MG63 (cell line): ENCODE measurements around the gene CEP170. TPM values are rescaled to one million over a fixed set of nuclear protein-coding genes. Genes with fewer than 3 reads are reported as not detected.

ENCODE experiments used
- DNase-seq: peaks from one replicate; pipeline ENCODE4 v3.0.0-alpha.2; 2020
- H3K27me3 ChIP-seq: fragments of 250-450 bp; sonication (Bioruptor Pico); 2 replicates; pipeline ENCODE4 v1.5.1; 2020; ENCODE audit warnings: mild to moderate bottlenecking, moderate library complexity
- H3K36me3 ChIP-seq: fragments of 250-450 bp; sonication (Bioruptor Pico); 2 replicates; pipeline ENCODE4 v1.5.1; 2020; ENCODE audit warnings: mild to moderate bottlenecking, moderate library complexity
- H3K4me3 ChIP-seq: fragments of 250-450 bp; sonication (Bioruptor Pico); 2 replicates; pipeline ENCODE4 v1.5.1; 2020; ENCODE audit warnings: mild to moderate bottlenecking, moderate library complexity
- H3K9me3 ChIP-seq: fragments of 250-450 bp; sonication (Bioruptor Pico); 2 replicates; pipeline ENCODE4 v1.5.1; 2020; ENCODE audit warnings: mild to moderate bottlenecking, moderate library complexity
- total RNA-seq: library from RNA; depleted of rRNA; stranded (reverse); fragments of >200 nt; shearing (Covaris generic); gene quantifications from 2 replicates; pipeline ENCODE4 v1.2.3, GENCODE V29; 2014; ENCODE audit warnings: low replicate concordance

The CEP170 gene
- total RNA-seq, 1 experiment from 2014 or later: 31.9 TPM

DNA sequence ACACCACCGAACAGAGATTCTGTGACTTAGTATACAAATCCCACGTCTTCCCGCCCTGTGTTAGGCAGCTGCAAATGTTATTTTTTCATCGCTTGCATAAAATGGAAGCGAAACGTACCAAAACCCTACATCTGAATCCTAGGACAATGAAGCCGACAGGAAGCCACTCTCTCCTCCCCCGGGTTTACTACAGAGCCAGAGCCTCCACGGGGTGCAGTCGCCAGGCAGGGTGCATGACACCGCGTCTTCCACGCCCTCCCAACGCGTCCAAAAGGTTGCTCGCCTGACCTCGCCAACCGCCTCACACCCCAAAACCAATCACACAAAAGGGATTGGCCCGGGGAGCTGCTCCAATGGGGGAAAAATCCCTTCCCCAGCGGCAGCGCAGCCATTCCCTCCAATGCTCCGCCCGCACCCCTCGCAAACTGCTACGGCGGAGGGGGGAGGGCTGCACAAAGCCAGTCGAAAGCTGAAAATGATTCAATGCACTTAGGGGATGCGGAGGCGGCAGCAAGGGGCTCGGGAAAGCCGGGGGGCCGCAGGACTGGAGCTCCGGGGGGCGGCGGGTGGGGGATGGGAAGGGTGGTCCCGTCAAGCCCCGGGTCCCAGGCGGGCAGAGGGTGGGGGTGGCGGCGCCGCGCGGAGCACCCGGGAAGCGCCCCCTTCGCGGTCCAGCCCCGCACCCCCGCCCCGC is 701 bp downstream of the CEP170 start:
- peak; percentile 93 for DNase-seq
- Histone ChIP-seq H3K9me3 (no peaks in the 10 kb centered on the region), H3K4me3 (peak overlapping the region; percentile 93)

DNA sequence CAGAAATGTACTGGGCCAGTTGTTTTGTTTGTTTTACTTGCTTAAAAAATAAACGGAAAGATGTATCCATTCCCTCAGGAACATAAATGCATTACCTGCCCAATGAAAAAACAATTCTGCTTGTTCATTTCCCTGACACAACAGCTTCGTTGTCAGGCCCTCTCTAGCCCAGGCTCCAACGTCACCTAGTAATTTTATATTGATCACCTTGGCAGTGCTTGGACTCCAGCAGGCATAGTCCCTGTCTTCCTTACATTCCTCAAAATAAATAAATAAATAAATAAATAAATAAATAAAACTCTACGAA is 1.2 kb downstream of the CEP170 start:
- Histone ChIP-seq H3K36me3 (no peaks in the 10 kb centered on the region; the same call in 1 of the 2 replicates), H3K4me3 (peak overlapping the region; percentile 93), H3K9me3 (no peaks in the 10 kb centered on the region), H3K27me3 (no peaks in the 10 kb centered on the region)
- DNase-seq: no peak

More for the DNA sequence above, 701 bp downstream of the CEP170 start:
- Histone ChIP-seq H3K36me3 (no peaks in the 10 kb centered on the region), H3K27me3 (no peaks in the 10 kb centered on the region)

DNA sequence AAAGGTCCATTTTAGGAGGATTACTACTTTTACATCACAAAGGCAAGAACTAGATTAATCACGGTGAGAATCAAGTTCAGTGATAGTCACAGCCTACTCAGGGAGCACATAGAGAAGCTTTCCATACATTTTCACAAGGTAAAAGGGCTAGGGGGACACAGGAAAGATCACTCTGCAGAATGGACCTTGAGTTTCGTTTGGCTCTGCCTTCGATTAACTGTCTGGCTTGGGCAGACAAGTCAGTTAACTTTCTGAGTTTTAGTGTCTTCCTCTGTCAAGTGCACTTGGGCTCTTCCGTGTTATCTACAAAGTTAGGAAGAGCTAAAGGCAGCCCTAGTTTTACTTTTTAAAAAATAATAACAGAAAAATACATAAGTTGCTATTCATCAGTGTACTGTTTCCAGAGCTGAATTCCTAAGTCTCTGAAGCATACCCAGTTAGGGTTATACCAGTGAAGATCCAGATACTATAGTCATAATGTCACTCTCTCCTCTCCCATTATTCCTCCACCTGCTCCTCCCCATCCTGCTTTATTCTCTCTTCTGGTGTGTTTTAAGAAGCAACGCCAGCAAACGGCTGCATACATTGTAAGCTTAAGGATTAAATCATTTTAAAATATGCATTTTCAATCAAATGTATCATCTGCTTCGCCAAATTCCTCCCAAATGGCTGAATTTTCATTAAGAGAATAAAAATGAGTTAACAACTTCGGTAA is 1.7 kb downstream of the CEP170 start:
- Histone ChIP-seq H3K9me3 (no peaks in the 10 kb centered on the region), H3K27me3 (no peaks in the 10 kb centered on the region), H3K4me3 (peak overlapping the region; percentile 93), H3K36me3 (no peaks in the 10 kb centered on the region; the same call in 1 of the 2 replicates)
- DNase-seq: no peak

DNA sequence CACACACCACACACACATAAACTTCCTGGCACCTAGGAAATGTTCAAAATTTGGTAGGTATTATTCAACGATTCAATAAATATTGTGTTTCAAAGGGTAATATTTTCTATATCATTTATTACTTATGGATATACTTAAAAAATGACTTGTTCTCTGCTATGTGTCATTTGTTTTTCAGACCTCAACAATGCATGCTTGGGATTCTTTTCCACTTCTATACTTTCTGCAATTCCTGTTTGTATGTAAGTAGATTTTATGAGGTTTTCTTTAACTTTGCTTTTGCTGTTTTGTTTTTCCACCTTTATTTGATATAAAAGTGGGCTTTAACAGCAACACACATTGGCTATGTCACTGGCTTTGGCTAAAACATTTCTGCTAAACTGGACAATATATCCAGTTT is 3.5 kb downstream of the CEP170 start:
- Histone ChIP-seq H3K4me3 (no peak overlapping the region), H3K36me3 (no peaks in the 10 kb centered on the region; the same call in 1 of the 2 replicates), H3K9me3 (no peaks in the 10 kb centered on the region; the same call in 1 of the 2 replicates), H3K27me3 (no peaks in the 10 kb centered on the region)
- DNase-seq: no peak

GRCh38 chr1:243250102-243250501 is 5.0 kb downstream of the CEP170 start:
- Histone ChIP-seq H3K27me3 (no peaks in the 10 kb centered on the region), H3K36me3 (no peaks in the 10 kb centered on the region; the same call in none of the 2 replicates), H3K4me3 (no peak overlapping the region), H3K9me3 (no peaks in the 10 kb centered on the region; the same call in 1 of the 2 replicates)
- no peak for DNase-seq

DNA sequence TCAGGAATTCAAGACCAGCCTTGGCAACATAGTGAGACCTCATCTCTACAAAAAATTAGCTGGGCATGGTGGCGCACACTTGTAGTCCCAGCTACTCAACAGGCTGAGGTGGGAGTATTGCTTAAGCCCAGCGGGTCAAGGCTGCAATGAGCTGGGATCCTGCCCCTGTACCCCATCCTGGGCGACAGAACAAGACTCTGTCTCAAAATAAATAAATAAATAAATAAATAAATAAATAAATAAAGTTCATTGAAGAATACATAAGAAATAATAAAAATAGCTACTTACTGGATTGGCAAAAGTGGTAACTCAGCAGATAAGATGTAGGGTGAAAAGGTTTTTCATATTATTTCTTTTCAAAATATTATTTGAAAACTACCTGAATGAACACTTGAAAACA is 5.9 kb downstream of the CEP170 start:
- H3K27me3 ChIP-seq: no peaks in the 10 kb centered on the region
- peaks cover 7% of the 10 kb centered on the region for H3K36me3 ChIP-seq
- H3K4me3 ChIP-seq: no peak overlapping the region
- DNase-seq: no peak
- H3K9me3 ChIP-seq: no peaks in the 10 kb centered on the region; the same call in 1 of the 2 replicates

DNA sequence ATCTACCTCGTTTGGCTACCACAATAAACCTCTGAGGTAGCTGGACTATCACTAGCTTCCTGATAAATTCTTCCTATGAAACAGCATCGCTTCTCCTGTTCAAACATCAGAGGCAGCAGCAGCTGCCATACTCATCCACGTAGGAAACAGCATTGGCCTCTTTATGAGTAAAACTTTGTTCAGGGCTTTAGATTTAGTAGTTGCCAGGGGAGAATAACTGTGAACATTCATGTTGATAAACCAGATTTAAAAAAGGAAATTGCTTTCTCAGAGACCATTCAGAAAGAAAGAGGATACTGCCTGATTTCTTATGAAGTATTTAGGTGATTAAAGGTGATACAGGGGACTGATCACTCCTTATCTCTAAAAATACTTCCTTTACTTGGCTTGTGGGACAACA is 7.2 kb downstream of the CEP170 start:
- Histone ChIP-seq H3K27me3 (no peaks in the 10 kb centered on the region), H3K4me3 (no peak overlapping the region), H3K9me3 (no peaks in the 10 kb centered on the region; the same call in 1 of the 2 replicates), H3K36me3 (peaks cover 15% of the 10 kb centered on the region)
- DNase-seq: no peak

GRCh38 chr1:243246916-243247315 is 8.2 kb downstream of the CEP170 start:
- Histone ChIP-seq H3K9me3 (no peaks in the 10 kb centered on the region; the same call in 1 of the 2 replicates), H3K36me3 (peaks cover 15% of the 10 kb centered on the region), H3K27me3 (no peaks in the 10 kb centered on the region), H3K4me3 (no peak overlapping the region)
- no peak for DNase-seq

- Histone ChIP-seq H3K4me3 (no peak overlapping the region), H3K27me3 (no peaks in the 10 kb centered on the region), H3K9me3 (no peaks in the 10 kb centered on the region; the same call in 1 of the 2 replicates), H3K36me3 (peaks cover 22% of the 10 kb centered on the region)
- no peak for DNase-seq
Measured at GRCh38 chr1:243244432-243244841, 10.6 kb downstream of the CEP170 start.

- Histone ChIP-seq H3K36me3 (peaks cover 41% of the 10 kb centered on the region), H3K9me3 (peaks cover 8% of the 10 kb centered on the region), H3K4me3 (no peak overlapping the region), H3K27me3 (no peaks in the 10 kb centered on the region)
- DNase-seq: no peak
Measured at GRCh38 chr1:243236604-243237252, 18.4 kb downstream of the CEP170 start.

DNA sequence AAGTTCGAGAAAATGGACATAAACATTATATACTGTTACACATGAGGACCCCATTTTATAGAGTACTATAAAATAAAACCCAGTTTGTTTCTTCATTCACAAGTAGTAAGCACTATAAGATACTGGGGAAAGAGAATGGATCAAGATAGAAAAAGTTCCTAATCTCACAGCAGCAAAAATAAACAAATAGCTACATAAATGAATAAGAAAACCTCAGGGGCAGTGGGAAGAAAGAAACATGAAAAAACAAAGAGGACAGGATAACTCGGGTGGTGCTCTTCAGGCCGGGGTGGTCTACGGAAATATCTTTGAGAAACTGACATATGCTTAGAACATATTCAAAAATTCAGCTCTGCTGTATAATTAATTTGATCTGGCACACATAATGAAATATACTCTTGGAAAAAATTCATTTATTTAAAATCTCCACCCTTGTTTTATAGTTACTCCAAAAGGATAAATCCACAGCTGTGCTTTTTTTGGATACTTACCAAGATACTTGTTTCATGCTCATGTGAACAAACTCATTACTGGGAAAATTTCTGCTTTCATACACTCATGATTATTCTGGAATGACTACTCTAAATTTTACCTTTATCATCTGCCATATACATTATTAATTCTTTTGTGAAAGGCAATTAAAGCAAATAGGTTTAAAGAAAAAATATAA is 20.0 kb downstream of the CEP170 start:
- Histone ChIP-seq H3K4me3 (no peak overlapping the region), H3K36me3 (peaks cover 41% of the 10 kb centered on the region), H3K27me3 (no peaks in the 10 kb centered on the region), H3K9me3 (peaks cover 22% of the 10 kb centered on the region)
- DNase-seq: no peak

- H3K4me3 ChIP-seq: no peak overlapping the region
- peak; percentile 23 for DNase-seq
- H3K9me3 ChIP-seq: peaks cover 29% of the 10 kb centered on the region
- H3K27me3 ChIP-seq: no peaks in the 10 kb centered on the region
- peaks cover 51% of the 10 kb centered on the region for H3K36me3 ChIP-seq
Measured at GRCh38 chr1:243233908-243234307, 21.2 kb downstream of the CEP170 start.

GRCh38 chr1:243230914-243231313 is 24.2 kb downstream of the CEP170 start:
- peaks cover 51% of the 10 kb centered on the region for H3K36me3 ChIP-seq
- H3K9me3 ChIP-seq: peaks cover 37% of the 10 kb centered on the region
- H3K27me3 ChIP-seq: no peaks in the 10 kb centered on the region
- H3K4me3 ChIP-seq: no peak overlapping the region
- no peak for DNase-seq

DNA sequence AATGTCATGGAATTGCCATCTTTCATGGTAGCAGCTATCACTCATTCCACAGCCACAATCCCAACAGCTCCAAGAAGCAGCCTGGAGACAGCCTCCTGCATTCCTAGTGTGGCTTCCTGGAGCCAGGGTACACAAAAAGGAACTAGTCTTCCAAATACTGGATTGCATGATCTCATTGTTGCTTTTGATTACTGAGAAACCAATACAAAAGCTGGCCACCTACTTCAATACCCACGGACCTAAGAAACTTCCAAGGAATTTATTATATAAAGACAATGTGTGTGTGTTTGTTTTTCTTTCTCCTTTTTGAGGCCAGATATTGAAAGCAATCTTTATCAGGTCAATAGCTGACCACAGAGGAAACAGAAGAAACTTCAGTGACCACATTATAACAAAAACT is 25.6 kb downstream of the CEP170 start:
- Histone ChIP-seq H3K36me3 (peaks cover 58% of the 10 kb centered on the region), H3K27me3 (no peaks in the 10 kb centered on the region), H3K9me3 (peaks cover 37% of the 10 kb centered on the region), H3K4me3 (no peak overlapping the region)
- DNase-seq: no peak

DNA sequence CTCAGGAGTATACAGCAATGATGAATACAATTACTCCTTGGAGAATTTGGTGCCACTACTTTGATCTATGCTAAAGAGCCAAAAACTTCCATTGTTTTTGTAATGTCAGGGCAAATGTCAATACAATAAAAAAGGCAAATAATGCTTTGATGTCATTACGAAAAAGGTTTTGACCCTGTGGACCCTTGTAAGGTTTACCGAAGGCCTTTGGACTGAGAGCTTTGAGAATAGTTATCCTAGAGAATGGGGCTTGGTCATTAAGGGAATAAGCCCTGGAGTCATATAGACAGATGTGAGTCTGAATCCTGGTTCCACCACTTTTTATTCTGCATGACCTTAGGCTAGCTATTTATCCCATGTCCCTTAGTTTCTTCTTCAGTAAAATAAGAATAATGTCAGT is 27.5 kb downstream of the CEP170 start:
- peaks cover 65% of the 10 kb centered on the region for H3K36me3 ChIP-seq
- no peaks in the 10 kb centered on the region for H3K27me3 ChIP-seq

DNA sequence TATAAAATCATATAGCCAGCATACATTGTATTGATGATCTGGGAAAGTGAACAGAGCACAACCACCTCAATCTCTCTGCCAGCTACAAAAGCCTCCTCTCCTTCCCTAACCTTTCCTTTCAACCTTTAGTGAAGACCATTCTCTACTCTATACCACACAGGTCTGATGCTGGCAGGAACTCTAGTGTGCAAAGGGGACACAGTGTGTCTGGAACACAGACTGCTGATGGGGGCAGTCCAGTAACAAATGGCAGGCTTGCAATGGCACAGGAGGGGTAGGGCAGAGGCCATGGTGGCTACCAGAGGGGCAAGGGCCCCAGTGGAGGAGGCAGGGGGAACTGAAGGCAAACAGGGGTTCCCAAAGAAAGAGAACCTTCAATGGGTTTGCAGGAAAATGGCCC is 37.0 kb downstream of the CEP170 start:
- Histone ChIP-seq H3K27me3 (no peaks in the 10 kb centered on the region), H3K4me3 (no peak overlapping the region), H3K36me3 (peaks cover 68% of the 10 kb centered on the region), H3K9me3 (no peaks in the 10 kb centered on the region)
- DNase-seq: no peak

More for the DNA sequence above, 27.5 kb downstream of the CEP170 start:
- H3K4me3 ChIP-seq: no peak overlapping the region
- DNase-seq: no peak
- peaks cover 32% of the 10 kb centered on the region for H3K9me3 ChIP-seq

DNA sequence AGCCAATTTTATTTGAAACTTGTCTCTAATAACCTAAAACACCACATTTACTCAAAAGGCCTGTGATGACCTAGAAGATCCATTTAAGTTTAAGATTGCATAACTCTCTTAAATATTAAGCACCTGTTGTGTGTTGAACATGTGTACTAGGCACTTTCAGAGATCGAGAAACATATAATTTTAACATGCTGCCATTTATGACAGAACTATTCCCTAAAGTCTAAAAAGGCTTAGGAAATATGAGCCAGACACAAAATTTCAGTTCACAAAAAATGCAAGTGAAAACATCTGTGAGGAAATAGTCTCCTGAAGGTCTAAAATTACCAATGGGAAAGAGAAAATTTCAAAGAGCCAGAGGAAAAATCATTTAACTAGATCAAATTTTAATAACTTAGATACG is 37.7 kb downstream of the CEP170 start:
- Histone ChIP-seq H3K27me3 (no peaks in the 10 kb centered on the region), H3K4me3 (no peak overlapping the region), H3K9me3 (no peaks in the 10 kb centered on the region), H3K36me3 (peaks cover 60% of the 10 kb centered on the region)
- no peak for DNase-seq
